Caco-2 (cell line): ENCODE data around the gene EBF4. TPM values are rescaled to one million over a fixed set of nuclear protein-coding genes. Genes with fewer than 3 reads are reported as not detected.

Source experiments
- BruUV-seq: library from RNA; stranded (reverse); fragments of 400-500 nt; replicated peaks from 2 replicates; lab custom pipeline; 2021; lab: Mats Ljungman, UMichigan
- CTCF ChIA-PET: fragments of 300-600 bp; sonication (Branson Sonifier 250); formaldehyde crosslinking; loops from one replicate; lab custom pipeline; 2022; ENCODE audit warnings: antibody characterized with exemption; lab: Charles Lee
- POLR2A ChIA-PET: fragments of 300-600 bp; sonication (Branson Sonifier 250); formaldehyde crosslinking; loops from one replicate; lab custom pipeline; 2022; ENCODE audit warnings: antibody characterized with exemption; lab: Charles Lee
- DNase-seq, 2 experiments: peaks; one replicate each; pipeline versions ENCODE4 v3.0.0 to v3.0.0-alpha.2; 2020 to 2022
- H3K27me3 ChIP-seq: replicated peaks from 2 replicates; pipeline ENCODE4 v1.6.0; 2011; ENCODE audit warnings: low read length; ENCODE audit not compliant: control insufficient read depth, insufficient read depth
- H3K36me3 ChIP-seq: 2 replicates; pipeline ENCODE4 v1.5.1; 2011; ENCODE audit warnings: low read length; ENCODE audit not compliant: control insufficient read depth, insufficient read depth
- H3K4me1 ChIP-seq: fragments of 250-450 bp; sonication (Bioruptor Pico); 2 replicates; pipeline ENCODE4 v1.5.1; 2020; ENCODE audit warnings: mild to moderate bottlenecking
- H3K4me3 ChIP-seq: 2 replicates; pipeline ENCODE4 v1.5.1; 2011; ENCODE audit warnings: low read depth, mild to moderate bottlenecking, control low read depth, low read length
- H3K9me3 ChIP-seq: fragments of 250-450 bp; sonication (Bioruptor Pico); 2 replicates; pipeline ENCODE4 v1.5.1; 2020; ENCODE audit warnings: mild to moderate bottlenecking, moderate library complexity
- H3K27ac Mint-ChIP-seq: one replicate; pipeline ENCODE4 v1.8.0; 2022; ENCODE audit warnings: mixed read lengths; ENCODE audit not compliant: unreplicated experiment
- H3K27me3 Mint-ChIP-seq: one replicate; pipeline ENCODE4 v1.8.0; 2022; ENCODE audit warnings: mixed read lengths; ENCODE audit not compliant: insufficient read depth, unreplicated experiment
- H3K36me3 Mint-ChIP-seq: one replicate; pipeline ENCODE4 v1.8.0; 2022; ENCODE audit warnings: mild to moderate bottlenecking, mixed read lengths; ENCODE audit not compliant: insufficient read depth, unreplicated experiment
- H3K4me1 Mint-ChIP-seq: one replicate; pipeline ENCODE4 v1.8.0; 2022; ENCODE audit warnings: low read depth, mixed read lengths; ENCODE audit not compliant: unreplicated experiment
- H3K4me3 Mint-ChIP-seq: one replicate; pipeline ENCODE4 v1.8.0; 2022; ENCODE audit warnings: mild to moderate bottlenecking, moderate library complexity, mixed read lengths; ENCODE audit not compliant: unreplicated experiment
- H3K9me3 Mint-ChIP-seq: one replicate; pipeline ENCODE4 v1.8.0; 2022; ENCODE audit warnings: mixed read lengths; ENCODE audit not compliant: unreplicated experiment
- CTCF ChIP-seq, 2 experiments: fragments of 200-600 bp in 1 of 2; IDR thresholded peaks; 1 replicate in 1 of 2; 2 replicates in 1 of 2; pipeline versions ENCODE4 v1.5.1 to v1.8.0; 2011 to 2022; ENCODE audit warnings: antibody characterized with exemption in 1 of 2, control low read depth in 1 of 2, inconsistent platforms in 1 of 2, low read depth in 1 of 2, low read length in 1 of 2, mild to moderate bottlenecking in 1 of 2, moderate library complexity in 1 of 2; ENCODE audit not compliant: insufficient read depth in 1 of 2, severe bottlenecking in 1 of 2, unreplicated experiment in 1 of 2
- intact Hi-C: fragments of 100-400 bp; cut with micrococcal nuclease; formaldehyde crosslinking; loops from one replicate; pipeline ENCODE4 v1.10.0; 2022; ENCODE audit not compliant: unreplicated experiment
- total RNA-seq: library from RNA; stranded (reverse); gene quantifications from 2 replicates; pipeline ENCODE4 v1.2.3, GENCODE V29; 2022

EBF4 gene
- total RNA-seq, 1 experiment from 2014 or later = 7.5 TPM

DNA sequence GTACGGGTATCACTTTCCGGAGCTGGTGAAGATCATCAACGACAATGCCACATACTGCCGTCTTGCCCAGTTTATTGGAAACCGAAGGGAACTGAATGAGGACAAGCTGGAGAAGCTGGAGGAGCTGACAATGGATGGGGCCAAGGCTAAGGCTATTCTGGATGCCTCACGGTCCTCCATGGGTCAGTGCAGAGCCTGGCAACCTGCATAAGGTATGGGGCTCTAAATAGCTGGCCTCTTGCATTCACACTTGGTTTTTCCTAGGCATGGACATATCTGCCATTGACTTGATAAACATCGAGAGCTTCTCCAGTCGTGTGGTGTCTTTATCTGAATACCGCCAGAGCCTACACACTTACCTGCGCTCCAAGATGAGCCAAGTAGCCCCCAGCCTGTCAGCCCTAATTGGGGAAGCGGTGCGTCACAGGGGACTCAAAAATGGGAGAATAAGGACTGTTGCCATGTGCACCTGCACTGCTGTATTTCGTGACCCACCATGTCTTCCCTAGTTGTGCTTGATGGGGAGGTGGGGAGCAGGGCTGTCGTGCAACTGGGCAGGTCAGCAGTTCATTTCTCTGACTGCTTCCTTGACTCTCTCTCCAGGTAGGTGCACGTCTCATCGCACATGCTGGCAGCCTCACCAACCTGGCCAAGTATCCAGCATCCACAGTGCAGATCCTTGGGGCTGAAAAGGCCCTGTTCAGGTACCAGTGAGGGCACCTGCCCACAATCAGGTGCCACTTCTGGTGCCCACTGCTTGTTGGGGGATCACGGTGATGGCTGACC, 37.1 kb upstream of the EBF4 start:
- peaks cover 7% of the 10 kb centered on the region for H3K4me1 Mint-ChIP-seq
- peaks cover 91% of the 10 kb centered on the region for H3K36me3 Mint-ChIP-seq
- ChIA-PET CTCF (interaction anchor here (0.6 kb wide), 1 partner anchor 135 kb away, joined by 4 read pairs; no protein-coding TSS in a partner anchor), POLR2A (no interaction called here)
- no peak overlapping the region for H3K27ac Mint-ChIP-seq
- Histone ChIP-seq H3K4me1 (peaks cover 12% of the 10 kb centered on the region), H3K4me3 (no peak overlapping the region), H3K9me3 (no peaks in the 10 kb centered on the region), H3K36me3 (peaks cover 23% of the 10 kb centered on the region), H3K27me3 (no peaks in the 10 kb centered on the region)
- DNase-seq = no peak
- H3K4me3 Mint-ChIP-seq = peak overlapping the region; percentile 90
- no TSS peak for BruUV-seq
- intact Hi-C loops = no loop called here
- no peak for TF ChIP-seq CTCF (IDR thresholded peaks at IDR 0.05; ENCODE audit: insufficient read depth in 1 of 2, low read depth in 1 of 2, low read length in 1 of 2, severe bottlenecking in 1 of 2, unreplicated experiment in 1 of 2)
- H3K27me3 Mint-ChIP-seq = no peaks in the 10 kb centered on the region
- no peaks in the 10 kb centered on the region for H3K9me3 Mint-ChIP-seq

DNA sequence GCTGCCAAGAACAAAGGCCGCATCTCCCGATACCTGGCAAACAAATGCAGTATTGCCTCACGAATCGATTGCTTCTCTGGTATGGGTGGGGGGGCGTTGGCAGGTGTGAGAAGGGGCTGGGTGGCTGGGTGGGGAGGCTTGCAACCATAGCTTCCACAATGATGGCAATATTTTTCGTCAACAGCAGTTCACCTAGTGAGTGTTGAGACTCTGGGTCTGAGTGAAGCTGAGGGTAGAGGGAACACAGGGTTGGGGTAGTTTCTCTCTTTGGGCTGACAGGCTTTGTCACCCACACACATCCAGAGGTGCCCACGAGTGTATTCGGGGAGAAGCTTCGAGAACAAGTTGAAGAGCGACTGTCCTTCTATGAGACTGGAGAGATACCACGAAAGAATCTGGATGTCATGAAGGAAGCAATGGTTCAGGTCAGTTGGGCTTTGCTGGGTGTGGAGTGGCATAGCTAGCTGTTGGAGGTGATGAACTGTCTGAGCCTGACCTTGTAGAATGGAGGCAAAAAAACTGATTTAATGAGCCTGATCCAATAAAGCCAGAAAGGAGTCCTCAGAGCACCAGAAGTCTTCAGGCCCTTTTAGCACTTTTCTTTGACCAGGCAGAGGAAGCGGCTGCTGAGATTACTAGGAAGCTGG, 36.0 kb upstream of the EBF4 start:
- Histone ChIP-seq H3K9me3 (no peaks in the 10 kb centered on the region), H3K36me3 (peaks cover 25% of the 10 kb centered on the region), H3K4me3 (no peak overlapping the region), H3K4me1 (peaks cover 8% of the 10 kb centered on the region), H3K27me3 (no peaks in the 10 kb centered on the region)
- H3K36me3 Mint-ChIP-seq = peaks cover 97% of the 10 kb centered on the region
- no peak overlapping the region for H3K4me3 Mint-ChIP-seq
- no peak overlapping the region for H3K27ac Mint-ChIP-seq
- peaks cover 7% of the 10 kb centered on the region for H3K4me1 Mint-ChIP-seq
- H3K27me3 Mint-ChIP-seq = no peaks in the 10 kb centered on the region
- ChIA-PET CTCF (no interaction called here), POLR2A (no interaction called here)
- no TSS peak for BruUV-seq
- intact Hi-C loops = no loop called here
- TF ChIP-seq CTCF (IDR thresholded peaks at IDR 0.05; ENCODE audit: insufficient read depth in 1 of 2, low read depth in 1 of 2, low read length in 1 of 2, severe bottlenecking in 1 of 2, unreplicated experiment in 1 of 2) = no peak
- H3K9me3 Mint-ChIP-seq = no peaks in the 10 kb centered on the region
- no peak for DNase-seq

GRCh38 chr20:2657241-2657640, 35.3 kb upstream of the EBF4 start:
- ChIA-PET CTCF (no interaction called here), POLR2A (interaction anchor here (0.7 kb wide), 1 partner anchor 363 kb away, joined by 4 read pairs; no protein-coding TSS in a partner anchor)
- peaks cover 25% of the 10 kb centered on the region for H3K36me3 ChIP-seq
- Mint-ChIP-seq H3K9me3 (no peaks in the 10 kb centered on the region), H3K4me1 (peaks cover 10% of the 10 kb centered on the region), H3K27ac (no peak overlapping the region), H3K36me3 (peaks cover 96% of the 10 kb centered on the region), H3K27me3 (no peaks in the 10 kb centered on the region), H3K4me3 (no peak overlapping the region)
- H3K9me3 ChIP-seq = no peaks in the 10 kb centered on the region
- intact Hi-C loops = no loop called here
- TF ChIP-seq CTCF (IDR thresholded peaks at IDR 0.05; ENCODE audit: insufficient read depth in 1 of 2, low read depth in 1 of 2, low read length in 1 of 2, severe bottlenecking in 1 of 2, unreplicated experiment in 1 of 2) = no peak
- H3K4me3 ChIP-seq = no peak overlapping the region
- H3K27me3 ChIP-seq = no peaks in the 10 kb centered on the region
- H3K4me1 ChIP-seq = peaks cover 8% of the 10 kb centered on the region
- DNase-seq = no peak
- BruUV-seq = no TSS peak
